ENCODE results near the gene KIF2A. TPM values are rescaled to one million over a fixed set of nuclear protein-coding genes. Genes with fewer than 3 reads are reported as not detected.

KIF2A gene
- total RNA-seq, 3 donors from 2014 or later: 103 to 125 (median 125) TPM

DNA sequence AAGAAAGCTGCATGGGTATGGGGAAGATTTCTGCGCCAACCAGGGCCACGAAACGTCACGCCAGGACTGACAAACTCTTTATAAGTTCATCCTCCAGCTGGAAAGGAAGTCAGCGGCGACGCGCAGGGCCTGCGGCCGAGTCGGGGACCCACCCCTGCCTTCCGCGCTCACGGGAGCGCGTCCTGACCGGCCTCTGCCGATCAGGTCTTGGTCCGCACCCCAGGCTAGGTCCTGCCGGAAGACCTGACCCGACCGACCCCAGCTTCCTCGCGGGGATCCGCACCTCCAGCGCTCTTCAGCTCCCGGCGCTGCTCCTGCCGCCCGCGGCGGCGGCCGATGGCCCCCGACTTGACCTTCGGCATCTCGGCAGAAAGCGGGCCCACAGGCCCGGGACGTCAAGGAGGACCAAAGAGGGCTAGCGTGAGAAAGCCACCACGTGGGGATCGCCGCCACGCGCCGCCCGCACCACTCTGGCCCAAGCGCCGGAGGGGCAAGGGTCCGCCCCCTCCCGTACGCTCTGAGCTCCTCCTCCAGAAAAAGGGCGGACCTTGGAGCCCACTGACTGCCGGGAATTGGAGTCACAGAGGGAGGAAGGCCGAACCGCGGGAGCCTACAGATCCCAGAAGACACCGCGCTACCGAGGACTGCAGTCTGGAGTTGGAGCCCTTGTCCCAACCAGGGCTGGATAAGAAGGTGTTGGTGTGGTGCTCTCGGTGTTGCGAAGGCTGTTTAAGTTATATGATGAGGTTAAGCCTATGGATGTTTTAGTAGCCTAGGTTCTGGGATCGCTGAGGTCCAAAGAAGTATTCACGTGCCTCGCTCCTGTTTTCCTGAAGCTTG, 97.6 kb downstream of the KIF2A start, which contains the start of gene DIMT1:
TSS of gene DIMT1 (minus strand) at position 495 of the 840 bp plus-strand sequence. CDS start at position 362, 133 bp downstream.
- Mint-ChIP-seq H3K9me3 (no peaks in the 10 kb centered on the region), H3K36me3 (ENCODE audit: insufficient read depth) (peaks cover 21% of the 10 kb centered on the region), H3K4me1 (ENCODE audit: low read depth) (peaks cover 18% of the 10 kb centered on the region), H3K27me3 (ENCODE audit: low read depth) (no peaks in the 10 kb centered on the region), H3K4me3 (peak within 1 kb of the TSS; percentile 93)
- peak; percentile 87 for DNase-seq
- ATAC-seq: peak; percentile 97 to 98

DNA sequence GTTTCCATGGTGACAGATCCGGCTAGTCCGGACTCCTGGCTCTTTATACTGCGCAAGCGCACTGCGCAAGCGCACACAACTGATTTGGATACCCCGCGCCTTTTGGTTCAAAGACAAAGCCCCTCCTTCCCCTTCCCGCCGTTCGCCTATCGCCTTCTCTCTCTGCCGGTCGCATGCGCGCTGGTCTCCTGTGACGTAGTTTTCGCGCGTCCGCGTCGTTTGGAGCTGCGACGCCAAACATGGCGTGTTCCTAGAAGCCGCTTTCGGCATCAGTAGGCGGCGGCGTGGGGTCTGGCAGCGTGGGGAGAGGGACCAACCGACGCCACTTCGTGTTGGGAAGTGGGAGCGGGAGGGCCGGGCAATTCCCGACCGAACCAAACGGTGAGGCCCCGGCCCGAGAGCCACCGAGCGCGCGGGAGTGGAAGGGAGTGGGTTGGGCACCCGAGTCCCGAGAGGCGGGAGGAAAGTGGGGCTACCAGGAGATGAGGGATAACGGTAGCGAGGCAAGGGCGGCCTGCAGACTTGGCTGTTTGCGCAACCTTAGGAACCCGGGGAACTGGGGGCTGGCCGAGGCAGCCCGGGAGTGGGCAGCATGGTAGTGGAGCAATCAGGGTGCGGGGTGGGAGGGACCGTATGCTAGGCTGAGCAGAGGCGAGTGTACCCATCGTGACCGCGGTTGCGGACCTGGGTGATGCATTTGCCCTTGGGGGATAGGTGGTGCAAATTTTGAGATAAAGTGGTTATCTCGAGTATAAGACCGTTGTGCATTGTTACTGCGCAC, 106.7 kb downstream of the KIF2A start, which contains the start of gene IPO11:
TSS of gene IPO11 (plus strand) at position 215 of the 781 bp plus-strand sequence. CDS start 24,517 bp downstream, outside the sequence.
- H3K36me3 Mint-ChIP-seq (ENCODE audit: insufficient read depth): peaks cover 2% of the 10 kb centered on the region
- peak; percentile 94 to 95 for ATAC-seq
- H3K4me3 Mint-ChIP-seq: peak within 1 kb of the TSS; percentile 95
- no peaks in the 10 kb centered on the region for H3K27me3 Mint-ChIP-seq (ENCODE audit: low read depth)
- peak; percentile 98 for DNase-seq
- H3K4me1 Mint-ChIP-seq (ENCODE audit: low read depth): peaks cover 21% of the 10 kb centered on the region
- H3K9me3 Mint-ChIP-seq: no peaks in the 10 kb centered on the region

DNA sequence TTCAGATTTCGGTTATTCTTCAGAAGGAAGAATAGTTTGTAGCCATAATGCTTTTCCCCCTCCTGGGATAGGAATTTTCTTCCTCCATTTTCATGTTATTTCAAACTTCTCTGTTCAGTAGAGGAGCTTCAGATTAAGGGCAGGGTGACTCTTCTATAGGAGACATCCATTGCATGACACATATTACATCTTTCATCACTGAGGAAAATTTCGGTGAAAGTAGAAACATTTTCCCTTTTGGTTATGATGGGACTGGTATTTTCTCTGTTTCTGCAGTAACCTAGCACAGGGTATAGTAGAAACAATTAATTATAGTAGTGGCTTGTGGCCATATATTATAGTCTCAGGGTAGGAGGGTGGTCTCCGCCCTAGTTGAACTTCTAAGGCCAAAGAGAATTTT, 107.7 kb downstream of the KIF2A start:
- Mint-ChIP-seq H3K4me1 (ENCODE audit: low read depth) (peaks cover 21% of the 10 kb centered on the region), H3K27me3 (ENCODE audit: low read depth) (no peaks in the 10 kb centered on the region), H3K9me3 (no peaks in the 10 kb centered on the region), H3K4me3 (peak overlapping the region; percentile 95), H3K36me3 (ENCODE audit: insufficient read depth) (peaks cover 2% of the 10 kb centered on the region)
- ATAC-seq: no peak
- no peak for DNase-seq

DNA sequence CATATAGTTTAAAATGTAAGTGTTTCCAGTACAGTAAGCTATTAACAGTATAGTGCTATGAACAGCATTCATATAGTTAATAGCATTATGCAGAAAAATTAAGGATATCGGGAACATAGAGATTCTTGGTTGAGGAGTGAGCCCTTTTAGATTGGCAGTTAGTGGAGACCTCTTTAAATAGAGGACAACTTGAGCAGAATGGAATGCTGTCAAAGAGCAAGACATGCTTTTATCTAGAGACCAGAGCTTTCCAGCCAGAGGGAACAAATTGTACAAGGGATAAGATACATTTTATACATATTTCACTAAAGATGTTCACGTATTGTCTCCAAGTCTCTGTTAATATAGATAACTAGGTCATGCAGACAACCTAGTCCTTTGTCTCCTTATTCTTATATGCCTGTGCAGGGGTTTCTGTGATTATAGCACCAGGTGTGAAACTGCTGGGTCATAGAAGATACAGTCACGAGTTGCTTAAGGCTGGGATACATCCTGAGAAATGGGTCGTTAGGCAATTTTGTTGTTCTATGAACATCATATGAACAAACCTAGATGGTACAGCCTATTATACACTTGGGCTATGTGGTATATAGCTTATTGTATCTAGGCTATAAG, 112.6 kb downstream of the KIF2A start:
- H3K4me1 Mint-ChIP-seq (ENCODE audit: low read depth): peaks cover 21% of the 10 kb centered on the region
- no peak for DNase-seq
- peaks cover 4% of the 10 kb centered on the region for H3K36me3 Mint-ChIP-seq (ENCODE audit: insufficient read depth)
- H3K4me3 Mint-ChIP-seq: no peak overlapping the region
- H3K9me3 Mint-ChIP-seq: no peaks in the 10 kb centered on the region
- H3K27me3 Mint-ChIP-seq (ENCODE audit: low read depth): no peaks in the 10 kb centered on the region
- ATAC-seq: no peak

DNA sequence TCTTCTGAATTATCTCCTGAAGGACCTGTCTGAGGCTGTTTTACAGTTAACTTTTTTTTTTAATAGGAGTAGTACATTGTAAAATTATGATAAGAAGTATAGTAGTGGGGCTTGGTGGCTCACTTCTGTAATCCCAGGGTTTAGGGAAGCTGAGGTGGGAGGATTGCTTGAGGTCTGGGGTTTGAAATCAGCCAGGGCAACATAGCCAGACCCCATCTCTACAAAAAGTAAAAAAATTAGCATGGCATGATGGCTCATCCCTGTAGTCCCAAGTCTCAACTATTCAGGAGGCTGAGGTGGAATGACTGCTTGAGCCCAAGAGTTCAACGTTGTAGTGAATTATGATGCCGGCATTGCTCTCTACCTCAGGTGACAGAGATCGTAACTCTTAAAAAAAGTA, 113.6 kb downstream of the KIF2A start:
- no peak overlapping the region for H3K4me3 Mint-ChIP-seq
- H3K4me1 Mint-ChIP-seq (ENCODE audit: low read depth): peaks cover 16% of the 10 kb centered on the region
- H3K36me3 Mint-ChIP-seq (ENCODE audit: insufficient read depth): peaks cover 8% of the 10 kb centered on the region
- no peaks in the 10 kb centered on the region for H3K9me3 Mint-ChIP-seq
- no peak for ATAC-seq
- no peaks in the 10 kb centered on the region for H3K27me3 Mint-ChIP-seq (ENCODE audit: low read depth)
- DNase-seq: no peak

DNA sequence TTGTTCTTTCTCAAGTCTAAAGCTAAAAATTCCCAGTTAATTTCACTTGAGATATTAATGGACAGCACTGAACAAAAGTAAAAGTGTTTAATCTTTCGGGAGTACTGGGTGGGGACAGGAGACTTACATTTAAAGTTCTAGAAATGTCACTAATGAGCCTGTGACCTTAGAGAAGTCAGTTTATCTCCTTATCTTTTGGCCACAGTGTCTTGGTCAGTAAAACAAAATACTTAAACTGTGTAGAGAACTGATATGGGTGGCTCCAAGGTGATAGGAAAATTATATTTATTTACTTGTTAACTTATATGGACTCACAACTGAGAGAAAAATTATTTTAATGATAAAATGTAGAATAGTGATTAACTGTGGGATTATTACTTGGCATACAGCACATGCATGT, 115.4 kb downstream of the KIF2A start:
- ATAC-seq: no peak
- H3K9me3 Mint-ChIP-seq: no peaks in the 10 kb centered on the region
- no peak overlapping the region for H3K4me3 Mint-ChIP-seq
- DNase-seq: no peak
- peaks cover 8% of the 10 kb centered on the region for H3K36me3 Mint-ChIP-seq (ENCODE audit: insufficient read depth)
- H3K4me1 Mint-ChIP-seq (ENCODE audit: low read depth): peaks cover 17% of the 10 kb centered on the region
- no peaks in the 10 kb centered on the region for H3K27me3 Mint-ChIP-seq (ENCODE audit: low read depth)

DNA sequence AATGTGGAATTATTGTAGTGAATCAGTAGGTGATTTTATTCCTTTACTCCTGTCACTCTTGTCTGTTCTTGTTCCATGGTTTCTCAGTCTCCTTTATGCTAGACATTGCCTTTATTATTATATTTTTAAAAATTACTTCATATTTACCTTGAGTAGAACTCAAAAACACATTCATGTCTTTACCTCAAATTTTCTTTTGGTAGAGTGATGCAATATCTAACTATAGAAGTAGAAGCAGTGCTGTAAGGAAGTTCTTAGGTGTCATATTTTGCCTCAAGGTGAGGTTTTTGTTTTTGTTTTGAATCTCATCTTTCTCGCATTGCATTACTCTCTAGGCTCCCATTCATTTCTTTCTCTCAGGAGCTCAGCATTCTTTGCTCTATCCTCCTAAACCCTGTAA, 118.8 kb downstream of the KIF2A start:
- H3K9me3 Mint-ChIP-seq: no peaks in the 10 kb centered on the region
- H3K27me3 Mint-ChIP-seq (ENCODE audit: low read depth): no peaks in the 10 kb centered on the region
- DNase-seq (no peak), ATAC-seq (no peak)
- peaks cover 10% of the 10 kb centered on the region for H3K36me3 Mint-ChIP-seq (ENCODE audit: insufficient read depth)
- H3K4me3 Mint-ChIP-seq: no peak overlapping the region
- peaks cover 14% of the 10 kb centered on the region for H3K4me1 Mint-ChIP-seq (ENCODE audit: low read depth)

DNA sequence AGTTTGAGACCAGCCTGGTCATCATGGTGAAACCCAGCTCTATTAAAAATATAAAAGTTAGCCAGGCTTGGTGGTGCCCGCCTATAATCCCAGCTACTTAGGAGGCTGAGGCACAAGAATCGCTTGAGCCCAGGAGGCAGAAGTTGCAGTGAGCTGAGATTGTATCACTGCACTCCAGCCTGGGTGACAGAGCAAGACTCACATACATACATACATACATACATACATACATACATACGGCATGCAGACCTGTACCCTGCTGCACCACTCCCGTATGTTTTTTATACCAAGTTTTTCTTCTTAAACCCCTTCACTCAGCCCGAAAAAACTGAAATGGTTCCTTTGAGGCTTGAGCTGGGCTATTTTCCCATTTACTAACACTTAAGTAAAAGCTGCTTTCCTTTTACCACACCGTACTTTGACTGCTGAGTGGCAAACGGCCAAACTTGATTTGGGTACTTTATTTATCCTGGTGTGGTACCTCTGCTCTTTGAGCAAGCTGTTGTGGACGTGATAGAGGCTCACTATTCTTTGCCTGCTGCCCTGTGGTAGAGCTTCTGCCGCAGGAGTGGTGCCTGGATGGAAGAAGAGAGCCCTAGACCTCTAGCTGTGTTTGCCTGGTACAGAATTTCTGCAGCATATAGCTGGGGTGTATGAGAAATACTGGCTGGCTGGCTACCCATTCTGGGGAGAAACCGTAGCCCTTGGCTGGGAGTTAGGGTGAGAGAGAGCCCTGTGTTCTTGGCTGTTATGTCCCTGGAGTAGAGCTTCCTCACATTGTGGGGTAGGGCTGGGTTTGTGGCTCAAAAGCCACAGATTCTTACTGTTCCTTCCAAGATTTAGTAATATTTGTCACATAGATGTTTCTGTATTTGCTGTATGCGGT, 126.0 kb downstream of the KIF2A start:
- H3K27me3 Mint-ChIP-seq (ENCODE audit: low read depth): no peaks in the 10 kb centered on the region
- H3K4me1 Mint-ChIP-seq (ENCODE audit: low read depth): peaks cover 16% of the 10 kb centered on the region
- DNase-seq (no peak), ATAC-seq (no peak)
- H3K9me3 Mint-ChIP-seq: no peaks in the 10 kb centered on the region
- peaks cover 5% of the 10 kb centered on the region for H3K36me3 Mint-ChIP-seq (ENCODE audit: insufficient read depth)
- H3K4me3 Mint-ChIP-seq: no peak overlapping the region

DNA sequence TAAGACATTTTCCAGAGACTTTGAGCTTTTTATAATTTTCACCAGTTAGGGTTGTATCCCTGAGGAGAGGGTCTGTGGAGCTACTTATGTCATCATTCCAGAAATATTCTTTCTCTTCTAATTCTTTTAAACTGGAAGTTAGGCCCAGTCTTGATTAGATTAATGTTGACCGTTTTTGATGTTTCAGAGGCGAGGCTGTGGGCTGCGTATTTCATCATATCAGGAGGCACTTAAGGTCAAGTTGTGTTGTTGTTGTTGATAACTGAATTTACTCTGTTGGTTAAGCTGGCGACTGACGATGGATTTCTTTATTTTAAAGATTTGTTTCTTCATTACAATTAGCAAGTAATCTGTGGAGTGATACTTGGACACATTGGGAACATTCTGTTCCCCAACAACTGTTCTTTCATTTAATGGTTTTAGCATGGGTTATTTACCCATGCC, 126.6 kb downstream of the KIF2A start:
- H3K36me3 Mint-ChIP-seq (ENCODE audit: insufficient read depth): peaks cover 4% of the 10 kb centered on the region
- ATAC-seq (no peak), DNase-seq (no peak)
- H3K27me3 Mint-ChIP-seq (ENCODE audit: low read depth): no peaks in the 10 kb centered on the region
- no peaks in the 10 kb centered on the region for H3K9me3 Mint-ChIP-seq
- peaks cover 16% of the 10 kb centered on the region for H3K4me1 Mint-ChIP-seq (ENCODE audit: low read depth)
- no peak overlapping the region for H3K4me3 Mint-ChIP-seq

Other genes starting within 250 kb of the KIF2A start
- gene DIMT1, start 97.7 kb downstream of the KIF2A start, total RNA-seq: 10 to 100 TPM; 85.4 to 94.4 (median 93.4) TPM
- gene IPO11, start 106.6 kb downstream of the KIF2A start, total RNA-seq: 10 to 100 TPM; 56.1 to 70.4 (median 60.5) TPM

Measured in activated T-cell treated with anti-CD3 and anti-CD28 coated beads, Interleukin-2, amount 50 U/mL, for 4 hours (primary cell).